ENCODE measurements around the gene FARP1.

- TF ChIP-seq CTCF (IDR thresholded peaks at IDR 0.05): no peak
- TF ChIP-seq POLR2A (IDR thresholded peaks at IDR 0.05): no peak
Observed at GRCh38 chr13:98420554-98421175, 277.8 kb downstream of the FARP1 start.
